Measurements from ENCODE around the gene PRDX4. TPM values are rescaled to one million over a fixed set of nuclear protein-coding genes. Genes with fewer than 3 reads are reported as not detected.

The PRDX4 gene
- total and polyA plus RNA-seq, 10 of the 15 experiments (the other 5 are each of a cell fraction or from before 2014, with no cell fraction given) = 11.1 to 121 (median 59.1) TPM

GRCh38 chrX:23656091-23656490, 11.2 kb upstream of the PRDX4 start:
- Histone ChIP-seq H3K36me3 (ENCODE audit: control insufficient read depth in 2 of 2, insufficient read depth in 2 of 2, low read length in 1 of 2) (no peaks in the 10 kb centered on the region), H3K4me1 (ENCODE audit: control insufficient read depth, insufficient read depth, low read length) (no peaks in the 10 kb centered on the region), H3K9ac (ENCODE audit: control insufficient read depth, insufficient read depth, low read length) (no peak overlapping the region), H3K4me2 (ENCODE audit: control insufficient read depth, insufficient read depth) (no peak overlapping the region), H2AFZ (ENCODE audit: control insufficient read depth, low read depth, low read length) (no peak overlapping the region), H3K9me3 (replicated peaks; ENCODE audit: control insufficient read depth, insufficient read depth, low read length) (no peaks in the 10 kb centered on the region), H4K20me1 (ENCODE audit: control insufficient read depth, insufficient read depth) (no peaks in the 10 kb centered on the region), H3K27ac (ENCODE audit: control insufficient read depth, insufficient read depth) (no peak overlapping the region), H3K27me3 (replicated peaks in 1 of 2; ENCODE audit: control insufficient read depth in 2 of 2, insufficient read depth in 2 of 2, low read length in 1 of 2) (no peaks in the 10 kb centered on the region), H3K79me2 (ENCODE audit: control insufficient read depth, insufficient read depth, low read length) (no peaks in the 10 kb centered on the region), H3K4me3 (no peak overlapping the region)
- WGBS (ENCODE audit: insufficient coverage, insufficient replicate concordance, low lambda C conversion rate, missing lambda C conversion rate) = 36% methylated on average over 5 of the region's 5 CpGs
- SMC1A ChIA-PET (ENCODE audit: uncharacterized antibody, unreplicated experiment) = interaction anchor here (0.5 kb wide), 1 partner anchor 258 kb away, joined by 3 read pairs; no protein-coding TSS in a partner anchor
- POLR2A ChIA-PET = no interaction called here
- TF ChIP-seq ETV6 (conservative IDR thresholded peaks at IDR 0.05 in 1 of 2, IDR thresholded peaks at IDR 0.05 in 1 of 2; ENCODE audit: borderline replicate concordance in 1 of 2, low read depth in 1 of 2) = no peak
- in situ Hi-C loops (cut with MboI) (no loop called here), intact Hi-C loops (cut with micrococcal nuclease; ENCODE audit: unreplicated experiment) (no loop called here)
- no TSS peak for BruUV-seq (replicated peaks)
- ATAC-seq (no peak), DNase-seq (ENCODE audit: low read depth, low spot score) (no peak), FAIRE-seq (no peak)
- RAD21 ChIA-PET (ENCODE audit: unreplicated experiment) = no interaction called here
- CTCF ChIA-PET = no interaction called here

- SMC1A ChIA-PET (ENCODE audit: uncharacterized antibody, unreplicated experiment) = no interaction called here
- no peak for ATAC-seq
- no TSS peak for BruUV-seq (replicated peaks)
- intact Hi-C loops (cut with micrococcal nuclease; ENCODE audit: unreplicated experiment) (no loop called here), in situ Hi-C loops (cut with MboI) (no loop called here)
- Histone ChIP-seq H3K9me3 (replicated peaks; ENCODE audit: control insufficient read depth, insufficient read depth, low read length) (no peaks in the 10 kb centered on the region), H3K27me3 (replicated peaks in 1 of 2; ENCODE audit: control insufficient read depth in 2 of 2, insufficient read depth in 2 of 2, low read length in 1 of 2) (no peaks in the 10 kb centered on the region), H3K79me2 (ENCODE audit: control insufficient read depth, insufficient read depth, low read length) (no peaks in the 10 kb centered on the region), H4K20me1 (ENCODE audit: control insufficient read depth, insufficient read depth) (no peaks in the 10 kb centered on the region), H3K4me2 (ENCODE audit: control insufficient read depth, insufficient read depth) (no peak overlapping the region), H3K36me3 (ENCODE audit: control insufficient read depth in 2 of 2, insufficient read depth in 2 of 2, low read length in 1 of 2) (no peaks in the 10 kb centered on the region), H3K27ac (ENCODE audit: control insufficient read depth, insufficient read depth) (no peak overlapping the region), H3K9ac (ENCODE audit: control insufficient read depth, insufficient read depth, low read length) (no peak overlapping the region), H3K4me3 (no peak overlapping the region), H3K4me1 (ENCODE audit: control insufficient read depth, insufficient read depth, low read length) (peaks cover under 1% of the 10 kb centered on the region; the same call in 1 of the 2 replicates), H2AFZ (ENCODE audit: control insufficient read depth, low read depth, low read length) (no peak overlapping the region)
- TF ChIP-seq RCOR1 (conservative IDR thresholded peaks at IDR 0.05; ENCODE audit: low read depth, low read length) = no peak
- no peak for FAIRE-seq
- CTCF ChIA-PET = no interaction called here
- no peak for DNase-seq (ENCODE audit: low read depth, low spot score)
- 22% methylated on average over 3 of the region's 3 CpGs for WGBS (ENCODE audit: insufficient coverage, insufficient replicate concordance, low lambda C conversion rate, missing lambda C conversion rate)
- POLR2A ChIA-PET = no interaction called here
- RAD21 ChIA-PET (ENCODE audit: unreplicated experiment) = no interaction called here
Observed at GRCh38 chrX:23656684-23657083, 10.6 kb upstream of the PRDX4 start.

Data from GM12878 (cell line).